Activated CD8-positive, alpha-beta T cell treated with anti-CD3 and anti-CD28 coated beads for 36 hours (primary cell): ENCODE measurements around the gene TMEM43. TPM values are rescaled to one million over a fixed set of nuclear protein-coding genes. Genes with fewer than 3 reads are reported as not detected.

Experiments used
- ATAC-seq: fragments of 200-7000 bp; cut with Tn5 transposase; one replicate; pipeline ENCODE4 v1.10.0; 2021; ENCODE audit warnings: mild to moderate bottlenecking, moderate library complexity
- CTCF ChIA-PET: fragments of 350-600 bp; sonication (Branson Sonifier 250); formaldehyde crosslinking; loops from one replicate; lab custom pipeline; 2021; ENCODE audit warnings: antibody characterized with exemption; lab: Charles Lee
- POLR2A ChIA-PET: fragments of 350-600 bp; sonication (Branson Sonifier 250); formaldehyde crosslinking; loops from one replicate; lab custom pipeline; 2021; ENCODE audit warnings: antibody characterized with exemption; lab: Charles Lee
- DNase-seq: peaks from one replicate; pipeline ENCODE4 v3.0.0-alpha.2; 2020
- H3K27ac Mint-ChIP-seq: one replicate; pipeline ENCODE4 v1.8.0; 2021; ENCODE audit warnings: mild to moderate bottlenecking, mixed read lengths
- H3K27me3 Mint-ChIP-seq: one replicate; pipeline ENCODE4 v1.8.0; 2021; ENCODE audit warnings: mixed read lengths
- H3K36me3 Mint-ChIP-seq: one replicate; pipeline ENCODE4 v1.8.0; 2021; ENCODE audit warnings: low read depth, mixed read lengths
- H3K4me1 Mint-ChIP-seq: one replicate; pipeline ENCODE4 v1.8.0; 2021; ENCODE audit warnings: low read depth, mixed read lengths
- H3K4me3 Mint-ChIP-seq: one replicate; pipeline ENCODE4 v1.8.0; 2021; ENCODE audit warnings: mild to moderate bottlenecking, moderate library complexity, mixed read lengths
- H3K9me3 Mint-ChIP-seq: one replicate; pipeline ENCODE4 v1.8.0; 2021; ENCODE audit warnings: mixed read lengths
- CTCF ChIP-seq: fragments of 200-600 bp; IDR thresholded peaks from one replicate; pipeline ENCODE4 v1.8.0; 2022; ENCODE audit warnings: antibody characterized with exemption, mild to moderate bottlenecking
- intact Hi-C: fragments of 100-400 bp; cut with micrococcal nuclease; formaldehyde crosslinking; loops from one replicate; pipeline ENCODE4 v1.10.0; 2022
- total RNA-seq, 2 experiments: library from RNA; stranded (reverse); gene quantifications; one replicate each; pipeline ENCODE4 v1.2.3, GENCODE V29; 2021

TMEM43 gene
- total RNA-seq, 2 experiments from 2014 or later: 19.7 to 20.2 TPM

GRCh38 chr3:14137445-14137844 is 12.6 kb downstream of the TMEM43 start:
- ChIA-PET CTCF (no interaction called here), POLR2A (interaction anchor here (1.1 to 2.8 kb wide), 2 partner anchors 12 to 41 kb away, joined by 3 to 9 read pairs; partner anchors contain the start of genes CHCHD4, LSM3, TMEM43 and XPC)
- H3K9me3 Mint-ChIP-seq: no peaks in the 10 kb centered on the region
- H3K27ac Mint-ChIP-seq: no peak overlapping the region
- ATAC-seq: no peak
- no peak for TF ChIP-seq CTCF
- H3K4me3 Mint-ChIP-seq: no peak overlapping the region
- no peak for DNase-seq
- peaks cover 14% of the 10 kb centered on the region for H3K4me1 Mint-ChIP-seq
- peaks cover 27% of the 10 kb centered on the region for H3K36me3 Mint-ChIP-seq
- intact Hi-C loops: no loop called here
- H3K27me3 Mint-ChIP-seq: no peaks in the 10 kb centered on the region

- DNase-seq (no peak), ATAC-seq (no peak)
- no peak overlapping the region for H3K4me3 Mint-ChIP-seq
- H3K9me3 Mint-ChIP-seq: no peaks in the 10 kb centered on the region
- TF ChIP-seq CTCF: no peak
- peaks cover 27% of the 10 kb centered on the region for H3K36me3 Mint-ChIP-seq
- H3K27ac Mint-ChIP-seq: no peak overlapping the region
- H3K4me1 Mint-ChIP-seq: peaks cover 22% of the 10 kb centered on the region
- ChIA-PET POLR2A (interaction anchor here (0.6 to 2.8 kb wide), 3 partner anchors 12 to 184 kb away, joined by 3 to 9 read pairs (median 3); partner anchors contain the start of genes CHCHD4 and TMEM43), CTCF (no interaction called here)
- H3K27me3 Mint-ChIP-seq: no peaks in the 10 kb centered on the region
- intact Hi-C loops: no loop called here
These were observed 13.4 kb downstream of the TMEM43 start for GRCh38 chr3:14138109-14138877.

- Mint-ChIP-seq H3K36me3 (peaks cover 27% of the 10 kb centered on the region), H3K27me3 (no peaks in the 10 kb centered on the region), H3K4me1 (peaks cover 29% of the 10 kb centered on the region), H3K4me3 (no peak overlapping the region), H3K9me3 (no peaks in the 10 kb centered on the region), H3K27ac (peak overlapping the region; percentile 43)
- intact Hi-C loops: no loop called here
- POLR2A ChIA-PET: interaction anchor here (0.5 to 2.8 kb wide), 3 partner anchors 12 to 14 kb away, joined by 3 to 9 read pairs (median 3); partner anchors contain the start of genes CHCHD4 and TMEM43
- ATAC-seq: no peak
- CTCF ChIA-PET: no interaction called here
- no peak for DNase-seq
- TF ChIP-seq CTCF: no peak
These were observed 14.2 kb downstream of the TMEM43 start for GRCh38 chr3:14138878-14139655.

GRCh38 chr3:14139771-14140170 is 14.9 kb downstream of the TMEM43 start:
- Mint-ChIP-seq H3K9me3 (no peaks in the 10 kb centered on the region), H3K4me3 (no peak overlapping the region)

More at GRCh38 chr3:14139771-14140170, 14.9 kb downstream of the TMEM43 start:
- H3K27ac Mint-ChIP-seq: peak overlapping the region; percentile 43
- ATAC-seq: no peak
- H3K27me3 Mint-ChIP-seq: no peaks in the 10 kb centered on the region
- CTCF ChIA-PET: no interaction called here
- H3K4me1 Mint-ChIP-seq: peaks cover 36% of the 10 kb centered on the region
- no peak for TF ChIP-seq CTCF
- H3K36me3 Mint-ChIP-seq: peaks cover 27% of the 10 kb centered on the region
- intact Hi-C loops: loop anchor here (5.0 kb wide), 1 partner anchor 38 kb away; the partner anchor contains the start of genes LSM3 and XPC
- no peak for DNase-seq
- POLR2A ChIA-PET: interaction anchor here (1.0 kb wide), 2 partner anchors 9 to 14 kb away, joined by 3 to 4 read pairs; no protein-coding TSS in a partner anchor
